Mucosa of descending colon (tissue), 3 donors: ENCODE data around the gene SYT14. TPM values are rescaled to one million over a fixed set of nuclear protein-coding genes. Genes with fewer than 3 reads are reported as not detected.
"Not testable (repeated sequence)": the region's sequence is repeated elsewhere in the genome, so short reads cannot be mapped to it uniquely, and the experiment has no call there.

ENCODE experiments used
- ATAC-seq: fragments of 200-7000 bp; cut with Tn5 transposase; one replicate; pipeline ENCODE4 v1.9.1; 2020; ENCODE audit warnings: mild to moderate bottlenecking, moderate library complexity
- DNase-seq, 3 donors: peaks; one replicate each; pipeline ENCODE4 v3.0.0-alpha.2; 2020
- H3K36me3 ChIP-seq: fragments of 200-600 bp; one replicate; pipeline ENCODE4 v1.8.0; 2021; ENCODE audit warnings: low read depth, mild to moderate bottlenecking
- H3K4me1 ChIP-seq: fragments of 200-600 bp; one replicate; pipeline ENCODE4 v1.8.0; 2021; ENCODE audit warnings: low read depth, mild to moderate bottlenecking
- H3K4me3 ChIP-seq: fragments of 200-600 bp; one replicate; pipeline ENCODE4 v1.8.0; 2021; ENCODE audit warnings: mild to moderate bottlenecking
- H3K9me3 ChIP-seq: fragments of 200-600 bp; one replicate; pipeline ENCODE4 v1.8.0; 2021; ENCODE audit warnings: mild to moderate bottlenecking
- CTCF ChIP-seq: fragments of 200-600 bp; IDR thresholded peaks from one replicate; pipeline ENCODE4 v1.8.0; 2022; ENCODE audit warnings: antibody characterized with exemption, mild to moderate bottlenecking
- intact Hi-C, 2 donors: fragments of 100-400 bp; cut with DNase I in 1 of 2; cut with micrococcal nuclease in 1 of 2; formaldehyde crosslinking; loops; one replicate each; pipeline versions ENCODE4 v1.11.0 to v1.11.1; 2022; cut with DNase I, micrococcal nuclease
- total RNA-seq, 3 donors: library from RNA; stranded (reverse); fragmentation: NEBNext Ultra II Directional in 2 of 3; extraction: Animal tissue kit (Norgen Biotek cat#: 25700) in 2 of 3; gene quantifications; one replicate each; pipeline versions ENCODE4 v1.2.1 to v1.2.4, GENCODE V29; 2021 to 2023
- donor health status: DM: no; HTN: no; CAD: no; lungs with moderate emphysema.
- donor health status: DM: no; HTN: no; CAD: no.
- donor health status: DM: no; HTN: yes; CAD: no.

SYT14 gene
- total RNA-seq, 3 donors from 2014 or later, result 0.41 TPM; not detected in 2

GRCh38 chr1:210189426-210189825 lies 251.4 kb downstream of the SYT14 start:
- DNase-seq, result no peak
- intact Hi-C loops, result no loop called here

GRCh38 chr1:210195635-210196160 lies 257.7 kb downstream of the SYT14 start:
- Histone ChIP-seq H3K9me3 (peaks cover 10% of the 10 kb centered on the region), H3K36me3 (no peaks in the 10 kb centered on the region), H3K4me1 (no peaks in the 10 kb centered on the region), H3K4me3 (no peak overlapping the region)
- no peak for DNase-seq
- TF ChIP-seq CTCF, result no peak
- intact Hi-C loops, result no loop called here
- ATAC-seq, result no peak

More at GRCh38 chr1:210189426-210189825, 251.4 kb downstream of the SYT14 start:
- Histone ChIP-seq H3K9me3 (no peaks in the 10 kb centered on the region), H3K4me3 (no peak overlapping the region), H3K36me3 (no peaks in the 10 kb centered on the region), H3K4me1 (no peaks in the 10 kb centered on the region)
- ATAC-seq, result no peak
- no peak for TF ChIP-seq CTCF

- ATAC-seq, intact Hi-C loops, H3K4me3 ChIP-seq, DNase-seq, H3K4me1 ChIP-seq, H3K36me3 ChIP-seq, H3K9me3 ChIP-seq: not testable (repeated sequence)
These were observed 258.2 kb downstream of the SYT14 start for GRCh38 chr1:210196266-210196665.

GRCh38 chr1:210198840-210199239 lies 260.8 kb downstream of the SYT14 start:
- no peak overlapping the region for H3K4me3 ChIP-seq
- H3K9me3 ChIP-seq, result peaks cover 10% of the 10 kb centered on the region
- TF ChIP-seq CTCF, result no peak
- intact Hi-C loops, result no loop called here
- DNase-seq (no peak), ATAC-seq (no peak)
- H3K4me1 ChIP-seq, result no peaks in the 10 kb centered on the region
- H3K36me3 ChIP-seq, result no peaks in the 10 kb centered on the region

GRCh38 chr1:210200124-210200736 lies 262.2 kb downstream of the SYT14 start:
- H3K4me1 ChIP-seq, result no peaks in the 10 kb centered on the region
- intact Hi-C loops, result no loop called here
- no peaks in the 10 kb centered on the region for H3K36me3 ChIP-seq
- H3K4me3 ChIP-seq, result no peak overlapping the region
- ATAC-seq, result no peak
- no peak for DNase-seq
- TF ChIP-seq CTCF, result no peak
- H3K9me3 ChIP-seq, result peaks cover 10% of the 10 kb centered on the region

- intact Hi-C loops, result no loop called here
- Histone ChIP-seq H3K36me3 (no peaks in the 10 kb centered on the region), H3K4me1 (no peaks in the 10 kb centered on the region), H3K9me3 (no peaks in the 10 kb centered on the region), H3K4me3 (no peak overlapping the region)
- DNase-seq (no peak), ATAC-seq (no peak)
- TF ChIP-seq CTCF, result no peak
These were observed 263.7 kb downstream of the SYT14 start for GRCh38 chr1:210201681-210202080.
